OCI-LY1 (cell line): Measurements from ENCODE around the gene TRABD2B.

Experiments
- EZH2 ChIP-seq: fragments of 200-600 bp; sonication (generic), shearing (Covaris generic); IDR thresholded peaks from 2 replicates; pipeline ENCODE4 v1.8.0; 2017; ENCODE audit warnings: borderline replicate concordance, mixed run types, mild to moderate bottlenecking, antibody characterized with exemption, low read length, moderate library complexity, mixed read lengths
- TF ChIP-seq, protein P1 (sequence below): fragments of 200-600 bp; sonication (generic), shearing (Covaris generic); IDR thresholded peaks from 2 replicates; pipeline ENCODE4 v1.5.1; 2017; ENCODE audit warnings: mild to moderate bottlenecking, antibody characterized with exemption, low read length, moderate library complexity, mixed read lengths

DNA sequence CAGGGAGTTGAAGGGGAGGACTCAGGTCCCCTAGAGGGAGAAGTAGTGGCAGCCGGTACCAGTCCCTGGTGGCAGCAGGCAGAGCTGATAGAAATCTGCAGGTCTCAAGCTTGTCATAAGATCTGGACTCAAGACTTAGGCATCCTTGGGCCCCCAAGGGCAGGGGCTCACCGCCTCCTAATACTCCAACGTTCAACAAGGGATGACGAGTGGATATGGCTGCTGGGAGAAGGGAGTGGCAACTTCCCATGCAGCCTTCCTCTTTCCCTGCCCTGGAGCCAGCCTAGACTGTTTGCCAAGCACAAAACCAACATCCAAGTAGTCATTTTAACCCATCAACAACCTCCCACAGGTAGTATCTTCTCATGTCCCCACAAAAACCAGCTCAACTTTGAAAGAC lies 6.9 kb downstream of the TRABD2B start:
- TF ChIP-seq, protein P1, sequence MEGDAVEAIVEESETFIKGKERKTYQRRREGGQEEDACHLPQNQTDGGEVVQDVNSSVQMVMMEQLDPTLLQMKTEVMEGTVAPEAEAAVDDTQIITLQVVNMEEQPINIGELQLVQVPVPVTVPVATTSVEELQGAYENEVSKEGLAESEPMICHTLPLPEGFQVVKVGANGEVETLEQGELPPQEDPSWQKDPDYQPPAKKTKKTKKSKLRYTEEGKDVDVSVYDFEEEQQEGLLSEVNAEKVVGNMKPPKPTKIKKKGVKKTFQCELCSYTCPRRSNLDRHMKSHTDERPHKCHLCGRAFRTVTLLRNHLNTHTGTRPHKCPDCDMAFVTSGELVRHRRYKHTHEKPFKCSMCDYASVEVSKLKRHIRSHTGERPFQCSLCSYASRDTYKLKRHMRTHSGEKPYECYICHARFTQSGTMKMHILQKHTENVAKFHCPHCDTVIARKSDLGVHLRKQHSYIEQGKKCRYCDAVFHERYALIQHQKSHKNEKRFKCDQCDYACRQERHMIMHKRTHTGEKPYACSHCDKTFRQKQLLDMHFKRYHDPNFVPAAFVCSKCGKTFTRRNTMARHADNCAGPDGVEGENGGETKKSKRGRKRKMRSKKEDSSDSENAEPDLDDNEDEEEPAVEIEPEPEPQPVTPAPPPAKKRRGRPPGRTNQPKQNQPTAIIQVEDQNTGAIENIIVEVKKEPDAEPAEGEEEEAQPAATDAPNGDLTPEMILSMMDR: no peak
- TF ChIP-seq EZH2: no peak
